ENCODE results near the gene OSGIN1. TPM values are rescaled to one million over a fixed set of nuclear protein-coding genes. Genes with fewer than 3 reads are reported as not detected.
"Not testable (repeated sequence)": the region's sequence is repeated elsewhere in the genome, so short reads cannot be mapped to it uniquely, and the experiment has no call there.

OSGIN1 gene
- total RNA-seq, 4 donors from 2014 or later = 5.9 to 15.7 (median 13.3) TPM

GRCh38 chr16:83936581-83937165 is 16.4 kb upstream of the OSGIN1 start:
- no peak for TF ChIP-seq CTCF (IDR thresholded peaks at IDR 0.05)
- DNase-seq (ENCODE audit: low spot score) = no peak
- no peak for ATAC-seq (ENCODE audit: low FRiP score)

GRCh38 chr16:83937267-83937666 is 15.8 kb upstream of the OSGIN1 start:
- ATAC-seq (ENCODE audit: low FRiP score) (no peak), DNase-seq (ENCODE audit: low spot score) (no peak)
- no peak for TF ChIP-seq CTCF (IDR thresholded peaks at IDR 0.05)

GRCh38 chr16:83937922-83938885 is 14.8 kb upstream of the OSGIN1 start:
- TF ChIP-seq CTCF (IDR thresholded peaks at IDR 0.05) = no peak
- DNase-seq (ENCODE audit: low spot score) (no peak), ATAC-seq (ENCODE audit: low FRiP score) (no peak)

- DNase-seq (ENCODE audit: low spot score) = no peak
- no peak for ATAC-seq (ENCODE audit: low FRiP score)
- TF ChIP-seq CTCF (IDR thresholded peaks at IDR 0.05) = no peak
Observed at GRCh38 chr16:83939266-83939855, 13.7 kb upstream of the OSGIN1 start.

GRCh38 chr16:83940119-83940518 is 12.9 kb upstream of the OSGIN1 start:
- no peak for TF ChIP-seq CTCF (IDR thresholded peaks at IDR 0.05)
- no peak for ATAC-seq (ENCODE audit: low FRiP score)
- DNase-seq (ENCODE audit: low spot score) = no peak

- no peak for TF ChIP-seq CTCF (IDR thresholded peaks at IDR 0.05)
- DNase-seq (ENCODE audit: low spot score) (no peak), ATAC-seq (ENCODE audit: low FRiP score) (no peak)
Observed at GRCh38 chr16:83940630-83941378, 12.2 kb upstream of the OSGIN1 start.

GRCh38 chr16:83941546-83941945 is 11.5 kb upstream of the OSGIN1 start:
- not testable (repeated sequence) for ATAC-seq (ENCODE audit: low FRiP score); DNase-seq (ENCODE audit: low spot score)

All from omental fat pad (tissue), 4 donors.